GM19035 (cell line): ENCODE data around the gene MATN1.
A peak's percentile ranks its signal among the peaks of the same experiment; 100 is the strongest.
"Not testable (repeated sequence)": the region's sequence is repeated elsewhere in the genome, so short reads cannot be mapped to it uniquely, and the experiment has no call there.

Experiments
- ATAC-seq: cut with Tn5 transposase; IDR thresholded peaks from one replicate; pipeline ENCODE4 v1.9.1; 2021; ENCODE audit not compliant: unreplicated experiment

The MATN1 gene

GRCh38 chr1:30723331-30723755, at the start of gene MATN1:
MATN1 (minus strand) TSS chr1:30723585; CDS start chr1:30723551, 34 bp downstream.
- no peak for ATAC-seq

DNA sequence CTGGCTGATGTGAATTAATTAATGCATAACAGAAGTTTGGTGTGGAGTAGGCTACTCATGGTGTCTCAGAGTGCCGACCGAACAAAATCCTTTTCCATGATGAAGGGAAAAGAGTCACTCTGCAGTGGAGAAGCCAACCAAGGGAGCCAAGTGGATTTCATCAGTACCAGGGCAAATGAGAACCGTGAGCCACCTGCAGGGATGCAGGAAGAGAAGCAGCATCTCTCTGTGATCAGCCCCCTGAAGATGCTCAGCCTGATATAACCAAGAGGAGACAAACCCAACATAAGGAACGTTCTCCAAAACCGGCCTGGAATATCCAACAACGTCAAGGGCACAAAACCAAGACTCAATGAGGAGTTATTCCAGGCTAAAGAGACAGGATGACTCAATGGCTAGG, 47.6 kb upstream of the MATN1 start:
- no peak for ATAC-seq

DNA sequence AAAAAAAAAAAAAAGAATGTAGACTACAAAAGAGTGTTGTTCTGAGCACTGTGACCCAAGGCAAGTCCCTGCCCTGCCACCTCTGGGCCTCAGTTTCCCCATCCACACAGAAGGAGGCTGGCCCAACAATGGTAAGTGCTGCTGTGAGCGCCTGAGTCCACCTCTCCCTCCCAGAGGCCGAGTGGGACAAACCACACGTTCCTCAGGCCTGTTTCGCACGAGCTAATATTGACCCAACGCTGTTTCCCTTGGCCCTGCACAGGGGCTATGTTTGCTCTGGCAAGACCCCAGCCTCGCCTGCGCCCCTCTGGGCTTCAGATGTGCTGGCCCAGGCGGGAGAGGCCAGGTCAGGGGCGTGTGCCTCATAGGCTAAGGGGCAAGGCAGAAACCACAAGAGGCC, 46.8 kb upstream of the MATN1 start:
- ATAC-seq, result no peak

DNA sequence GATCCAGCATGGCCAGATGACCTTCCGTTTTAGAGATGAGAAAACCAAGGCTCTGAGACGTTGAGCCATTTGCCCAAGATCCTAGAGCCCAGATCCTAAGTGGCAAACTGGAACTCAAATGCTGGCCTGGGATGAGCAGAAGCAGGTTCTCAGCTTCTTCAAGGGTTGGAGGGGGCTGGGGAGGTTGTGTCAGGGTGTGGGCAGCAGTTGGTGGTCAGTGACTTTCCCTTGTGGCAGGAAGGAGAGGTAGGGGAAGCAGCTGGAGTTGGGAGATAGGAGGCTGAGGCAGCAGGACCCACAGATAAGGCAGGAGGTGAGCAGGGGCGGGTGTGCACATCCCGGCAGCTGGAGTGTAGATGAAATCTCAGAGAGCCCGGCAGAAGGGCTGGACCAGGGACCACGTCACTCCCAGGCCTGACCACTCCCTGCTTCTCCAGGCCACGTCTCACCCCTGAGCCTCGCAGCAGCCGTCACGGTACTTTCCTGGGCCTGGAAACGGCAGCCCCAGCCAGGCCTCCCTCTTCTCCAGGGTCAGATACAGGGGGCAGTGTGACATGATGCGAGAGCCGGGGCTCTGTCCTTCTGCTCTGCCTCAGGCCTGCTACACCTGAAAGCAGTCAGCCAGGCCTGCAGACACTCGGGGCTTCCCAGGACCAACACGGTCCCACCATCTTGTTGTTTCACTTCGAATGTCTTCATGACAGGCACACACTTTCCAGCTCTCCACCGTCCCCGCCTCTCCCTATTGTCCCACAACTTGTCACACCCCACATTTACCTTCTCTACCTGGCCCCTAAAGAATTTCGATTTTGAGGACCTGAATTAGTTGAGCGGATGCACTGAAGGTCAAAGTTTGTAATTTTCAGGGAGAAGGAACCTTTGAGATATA, 45.7 kb upstream of the MATN1 start:
- no peak for ATAC-seq

DNA sequence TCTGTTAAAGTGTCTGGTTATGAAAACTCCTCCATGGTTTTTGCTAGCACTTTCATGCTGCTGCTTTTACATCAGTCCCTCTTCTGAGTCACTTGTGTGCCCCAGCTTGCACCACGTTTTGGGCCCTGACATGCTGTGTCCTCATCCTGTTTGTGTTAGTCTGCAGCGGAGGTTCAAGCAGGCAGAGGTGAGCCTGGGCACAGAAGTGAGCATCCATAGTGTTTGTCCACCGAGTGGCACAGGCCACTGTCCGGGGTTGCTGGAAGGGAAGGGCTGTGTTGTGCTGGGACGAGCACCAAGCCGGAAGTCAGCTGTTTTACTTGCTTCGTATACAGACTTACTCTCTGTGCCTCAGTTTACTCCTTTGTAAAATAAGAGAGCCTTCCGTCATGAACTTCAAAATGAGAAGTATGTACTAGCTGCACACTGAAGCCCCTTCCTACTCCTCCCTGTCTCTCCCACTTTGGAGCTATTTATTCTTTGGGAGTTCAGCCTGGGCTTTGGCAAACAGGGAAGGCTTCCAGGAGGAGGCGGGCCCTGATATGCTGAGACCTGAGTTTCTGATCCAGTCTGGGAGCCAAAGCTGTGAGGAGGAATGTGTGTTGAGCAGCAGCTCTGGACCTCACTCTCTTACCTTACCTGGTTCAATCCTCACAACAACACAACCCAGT, 44.9 kb upstream of the MATN1 start:
- no peak for ATAC-seq

DNA sequence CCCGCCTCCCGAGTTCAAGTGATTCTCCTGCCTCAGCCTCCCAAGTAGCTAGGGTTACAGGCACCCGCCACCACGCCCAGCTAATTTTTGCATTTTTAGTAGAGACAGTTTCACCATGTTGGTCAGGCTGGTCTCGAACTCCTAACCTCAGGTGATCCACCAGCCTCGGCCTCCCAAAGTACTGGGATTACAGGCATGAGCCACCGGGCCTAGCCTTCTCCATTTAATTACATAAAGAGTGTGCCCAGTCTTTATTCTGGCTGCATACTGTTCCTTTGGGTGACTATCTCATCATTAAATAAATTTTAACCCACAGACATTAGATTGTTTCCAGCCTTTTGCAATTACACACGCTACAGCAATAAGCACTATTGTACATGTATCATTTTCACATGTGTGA, 43.6 kb upstream of the MATN1 start:
- ATAC-seq, result not testable (repeated sequence)

- ATAC-seq, result no peak
Measured at GRCh38 chr1:30765556-30766434, 42.4 kb upstream of the MATN1 start.

DNA sequence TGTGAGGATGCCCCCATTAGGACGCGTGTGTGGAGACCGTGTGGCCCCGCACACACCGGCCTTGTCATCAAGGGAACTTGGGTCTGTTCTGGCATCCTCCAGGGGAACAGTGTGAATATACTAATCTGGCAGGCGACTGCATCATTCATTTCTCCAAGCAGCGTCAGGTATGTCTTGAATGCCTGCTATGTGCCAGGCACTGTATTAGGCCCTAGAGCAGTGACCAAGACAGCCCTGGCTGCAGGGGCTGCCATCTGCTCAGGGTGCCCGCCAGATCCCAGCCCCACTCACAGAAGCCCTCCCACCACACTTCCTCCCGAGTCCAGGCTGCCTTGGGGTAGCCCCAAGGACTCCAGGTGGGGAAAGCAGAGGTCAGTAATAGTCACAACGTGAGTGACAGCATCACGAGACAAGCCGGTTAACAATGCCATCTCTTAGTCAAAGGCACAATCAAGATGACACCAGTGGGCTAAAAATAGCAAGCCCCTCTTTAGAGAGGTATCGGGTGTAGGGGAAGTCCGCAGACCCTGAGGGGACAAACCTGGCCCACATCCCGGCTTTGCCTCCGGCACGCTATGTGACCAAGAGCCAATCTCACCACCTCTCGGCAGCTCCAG, 41.7 kb upstream of the MATN1 start:
- ATAC-seq, result peak; percentile 52

DNA sequence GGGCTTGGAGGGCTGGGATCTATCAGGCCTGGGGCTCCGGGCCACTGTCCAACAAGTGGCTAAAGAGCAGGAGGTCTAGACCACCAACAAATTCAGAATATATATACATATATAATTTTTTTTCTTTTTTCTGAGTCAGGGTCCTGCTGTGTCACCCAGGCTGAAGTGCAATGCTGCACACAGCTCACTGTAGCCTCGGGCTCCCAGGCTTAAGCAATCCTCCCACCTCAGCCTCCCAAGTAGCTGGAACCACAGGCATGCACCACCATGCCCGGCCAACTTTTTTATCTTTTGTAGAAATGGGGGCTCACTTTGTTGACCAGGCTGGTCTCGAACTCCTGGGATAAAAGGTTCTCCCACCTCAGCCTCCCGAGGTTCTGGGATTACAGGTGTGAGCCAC, 41.0 kb upstream of the MATN1 start:
- no peak for ATAC-seq

- ATAC-seq, result no peak
Measured at GRCh38 chr1:30763651-30764248, 40.4 kb upstream of the MATN1 start.

DNA sequence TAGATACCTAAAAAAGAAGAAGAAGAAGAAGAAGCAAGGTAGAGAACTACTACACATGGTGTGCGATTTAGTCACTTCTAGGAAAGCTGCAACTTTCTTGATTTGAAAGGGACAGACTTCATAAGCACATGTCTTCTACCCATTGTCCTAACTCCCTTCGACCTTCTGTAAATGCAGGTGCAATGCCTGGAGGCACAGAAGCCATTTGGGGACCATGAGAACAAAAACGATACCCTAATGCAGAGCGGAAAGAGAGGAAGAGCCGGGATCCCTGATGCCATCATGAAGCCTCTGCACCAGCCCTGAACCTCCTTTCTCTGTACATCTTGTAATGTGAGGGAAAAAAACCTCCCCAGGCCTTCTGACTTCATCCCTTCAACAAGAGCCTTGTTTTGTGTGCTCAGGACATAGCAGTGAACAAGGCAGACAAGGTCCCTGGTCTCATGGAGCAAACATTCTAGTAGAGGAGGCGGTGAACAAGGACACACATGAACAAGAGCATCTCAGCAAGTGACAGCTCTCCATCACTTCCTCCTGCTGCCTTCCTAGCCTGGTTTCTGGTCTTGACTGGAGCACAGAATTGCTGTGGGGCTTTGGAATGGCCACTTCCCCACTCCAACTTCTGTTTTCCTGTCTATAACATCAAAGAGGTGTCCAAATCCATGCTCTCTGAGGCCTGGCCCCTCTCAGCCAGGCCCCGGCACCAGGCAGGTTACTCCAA, 39.7 kb upstream of the MATN1 start:
- no peak for ATAC-seq

DNA sequence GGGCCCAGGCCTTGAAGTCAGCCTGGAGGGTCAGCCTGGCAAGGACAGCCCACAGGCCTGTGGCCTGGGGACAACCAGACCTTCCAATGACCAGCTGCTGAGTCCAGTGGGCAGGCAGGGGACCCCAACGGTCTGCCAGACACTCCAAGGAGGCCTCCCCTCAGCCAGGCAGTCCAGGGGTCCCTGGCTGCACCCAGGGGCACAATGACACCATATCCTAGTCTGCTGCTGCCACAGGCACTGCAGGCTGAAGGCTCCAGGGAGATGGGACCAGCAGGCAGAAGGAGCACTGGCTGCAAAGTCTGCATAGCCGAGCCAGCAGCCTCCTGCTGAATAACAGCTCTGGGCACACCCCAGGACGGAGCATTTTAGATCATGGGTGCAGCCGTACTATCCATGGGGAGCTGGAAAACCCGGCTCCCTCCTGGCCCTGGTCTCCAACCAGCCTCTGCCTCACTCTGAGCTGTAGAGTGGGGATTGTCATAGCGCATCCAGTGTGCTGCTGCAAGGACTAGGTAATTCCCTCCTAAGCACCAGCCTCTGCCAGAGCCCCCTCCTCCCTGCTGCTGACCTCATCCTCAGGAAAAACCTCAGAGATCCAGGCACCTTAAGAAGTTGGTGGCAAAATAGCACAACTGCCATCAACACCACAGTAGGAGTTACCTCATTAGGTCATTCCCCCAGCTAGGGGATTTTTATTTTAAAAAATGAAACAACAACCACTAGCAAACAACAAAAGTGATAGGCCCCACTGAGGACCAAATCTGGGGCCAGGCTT, 39.0 kb upstream of the MATN1 start:
- ATAC-seq, result no peak

GRCh38 chr1:30761381-30762151, 38.2 kb upstream of the MATN1 start:
- no peak for ATAC-seq

- ATAC-seq, result no peak
Measured at GRCh38 chr1:30760596-30761324, 37.4 kb upstream of the MATN1 start.

DNA sequence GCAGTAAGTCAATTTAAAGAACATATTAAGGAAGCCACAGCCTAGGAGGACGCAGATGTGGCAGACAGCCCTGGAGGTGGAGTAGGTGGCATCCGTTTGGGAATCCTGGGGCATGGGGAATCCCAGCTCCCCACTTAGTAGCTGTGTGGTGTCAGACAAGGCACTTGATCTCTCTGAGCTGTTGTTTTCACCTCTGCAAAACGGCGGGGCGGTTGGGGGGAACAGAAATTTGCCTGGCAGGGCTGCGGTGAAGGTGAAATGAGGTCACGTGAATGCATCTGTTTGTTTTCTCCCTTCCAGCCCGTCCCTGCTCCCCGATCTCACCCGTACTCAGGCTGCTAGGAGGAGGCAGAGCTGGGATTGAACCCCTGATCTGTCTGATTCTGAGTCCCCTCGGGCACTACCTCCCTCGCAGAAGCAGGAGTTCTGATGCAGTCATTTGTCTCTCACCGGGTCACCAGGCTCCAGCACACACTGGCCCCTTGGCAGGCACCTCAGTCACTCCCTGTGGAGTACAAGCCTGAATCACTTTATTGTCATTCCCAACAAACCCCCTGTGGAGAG, 36.4 kb upstream of the MATN1 start:
- ATAC-seq, result no peak

- no peak for ATAC-seq
Measured at GRCh38 chr1:30758785-30759380, 35.5 kb upstream of the MATN1 start.

DNA sequence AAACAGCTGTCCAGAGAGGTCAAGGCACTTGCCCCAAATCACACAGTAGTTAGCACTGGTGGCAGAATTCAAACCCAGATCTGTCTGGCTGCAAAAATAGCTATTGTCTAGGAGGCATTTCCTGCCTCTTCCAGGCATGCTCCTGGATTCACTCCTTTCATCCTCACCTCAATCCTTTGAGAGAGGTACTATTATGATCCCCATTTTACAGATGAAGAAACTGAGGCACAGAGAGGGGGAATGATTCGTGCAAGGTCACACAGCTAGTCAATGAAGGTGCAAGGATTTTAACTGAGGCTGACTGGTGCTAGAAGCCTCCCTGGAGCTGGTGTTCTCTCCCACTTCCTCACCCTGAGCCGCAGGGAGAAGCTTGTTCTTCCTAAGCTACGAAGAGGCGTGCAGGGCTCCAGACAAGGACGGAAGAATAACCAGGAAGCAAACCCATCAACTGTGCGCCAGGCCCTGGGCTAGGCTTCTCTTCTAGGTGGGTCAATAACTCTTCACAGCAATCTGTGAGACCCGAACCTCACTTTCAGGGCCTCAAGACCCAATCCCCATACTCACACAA, 34.8 kb upstream of the MATN1 start:
- ATAC-seq, result no peak
